H1 (cell line): Measurements from ENCODE around the gene STAM. TPM values are rescaled to one million over a fixed set of nuclear protein-coding genes. Genes with fewer than 3 reads are reported as not detected.

Experiments
- CTCF ChIA-PET: fragments of 300-600 bp; sonication (Branson Sonifier 250); formaldehyde crosslinking; loops from one replicate; lab custom pipeline; 2021; ENCODE audit not compliant: partially characterized antibody; lab: Charles Lee
- POLR2A ChIA-PET: fragments of 300-600 bp; sonication (Branson Sonifier 250); formaldehyde crosslinking; loops from one replicate; lab custom pipeline; 2021; ENCODE audit warnings: inconsistent platforms; ENCODE audit not compliant: partially characterized antibody; lab: Charles Lee
- DNase-seq, 2 experiments: peaks; one replicate each; pipeline versions ENCODE4 v3.0.0 to v3.0.0-alpha.2; 2010 to 2022; ENCODE audit warnings: low spot score in 2 of 2, low read depth in 1 of 2, mixed read lengths in 1 of 2
- FAIRE-seq: peaks from 2 replicates; lab custom pipeline; 2011; peaks lifted over from hg19 to GRCh38; lab: Jason Lieb, UNC
- H2AFZ ChIP-seq: 2 replicates; pipeline ENCODE4 v1.8.1; 2012; ENCODE audit warnings: low read length, inconsistent platforms
- H2AK5ac ChIP-seq: 2 replicates; pipeline ENCODE4 v1.6.1; 2013; ENCODE audit warnings: low read depth, low read length
- H2BK120ac ChIP-seq: replicated peaks from 2 replicates; pipeline ENCODE3; 2013; ENCODE audit warnings: low read depth, low read length, inconsistent platforms
- H2BK12ac ChIP-seq: 2 replicates; pipeline ENCODE4 v1.6.1; 2013; ENCODE audit warnings: low read depth, low read length
- H2BK15ac ChIP-seq: 2 replicates; pipeline ENCODE4 v1.6.1; 2013; ENCODE audit warnings: low read length
- H2BK20ac ChIP-seq: 2 replicates; pipeline ENCODE4 v1.6.1; 2013; ENCODE audit warnings: low read length
- H2BK5ac ChIP-seq: 2 replicates; pipeline ENCODE4 v1.6.1; 2013; ENCODE audit warnings: low read depth, low read length
- H3K14ac ChIP-seq: 2 replicates; pipeline ENCODE4 v1.6.1; 2013; ENCODE audit warnings: inconsistent platforms; ENCODE audit not compliant: insufficient read length
- H3K18ac ChIP-seq: 2 replicates; pipeline ENCODE4 v1.6.1; 2013; ENCODE audit warnings: low read length; ENCODE audit errors: extremely low read depth
- H3K23ac ChIP-seq: 2 replicates; pipeline ENCODE4 v1.6.1; 2013; ENCODE audit warnings: inconsistent platforms; ENCODE audit not compliant: insufficient read length
- H3K23me2 ChIP-seq: 2 replicates; pipeline ENCODE4 v1.6.1; 2013; ENCODE audit warnings: low read depth, low read length
- H3K27ac ChIP-seq: 2 replicates; pipeline ENCODE4 v1.6.1; 2011; ENCODE audit warnings: low read depth, low read length, inconsistent platforms
- H3K27me3 ChIP-seq, 4 experiments: replicated peaks in 1 of 4; 1 replicate in 1 of 4; 2 replicates in 3 of 4; pipeline versions ENCODE4 v1.6.1 to v1.8.1; 2011 to 2013; ENCODE audit warnings: low read length in 3 of 4, mild to moderate bottlenecking in 3 of 4, inconsistent platforms in 2 of 4, mixed read lengths in 2 of 4, moderate library complexity in 1 of 4; ENCODE audit not compliant: control insufficient read depth in 3 of 4, insufficient read depth in 3 of 4; ENCODE audit errors: extremely low read depth in 1 of 4
- H3K36me3 ChIP-seq, 4 experiments: 2 replicates each; pipeline versions ENCODE4 v1.6.1 to v1.8.1; 2011 to 2013; ENCODE audit warnings: mild to moderate bottlenecking in 4 of 4, low read length in 3 of 4, moderate library complexity in 2 of 4, control low read depth in 1 of 4, inconsistent platforms in 1 of 4; ENCODE audit not compliant: insufficient read depth in 4 of 4, control insufficient read depth in 2 of 4
- H3K4ac ChIP-seq: replicated peaks from 2 replicates; pipeline ENCODE3; 2013; ENCODE audit warnings: low read length, low read depth, mixed read lengths, inconsistent platforms; ENCODE audit not compliant: insufficient read length
- H3K4me1 ChIP-seq, 4 experiments: replicated peaks in 1 of 4; 1 replicate in 1 of 4; 2 replicates in 3 of 4; pipeline versions ENCODE4 v1.6.1 to v1.8.1; 2011 to 2013; ENCODE audit warnings: low read length in 3 of 4, inconsistent platforms in 2 of 4, mixed read lengths in 1 of 4; ENCODE audit not compliant: insufficient read depth in 4 of 4, control insufficient read depth in 3 of 4
- H3K4me2 ChIP-seq, 2 experiments: 2 replicates each; pipeline versions ENCODE4 v1.6.1 to v1.8.1; 2011 to 2013; ENCODE audit warnings: low read depth in 2 of 2, low read length in 2 of 2, control low read depth in 1 of 2, inconsistent platforms in 1 of 2, mild to moderate bottlenecking in 1 of 2; ENCODE audit not compliant: insufficient read depth in 1 of 2
- H3K4me3 ChIP-seq, 4 experiments: fragments of 200-600, 300-600 bp in 1 of 4; sonication (generic), shearing (Covaris generic), sonication (Bioruptor Twin) in 1 of 4; 2 replicates each; pipeline versions ENCODE4 v1.5.1 to v1.8.1; 2011 to 2016; ENCODE audit warnings: low read length in 4 of 4, low read depth in 3 of 4, control low read depth in 2 of 4, inconsistent platforms in 2 of 4, mild to moderate bottlenecking in 2 of 4, mixed read lengths in 1 of 4, moderate library complexity in 1 of 4; ENCODE audit not compliant: insufficient read depth in 2 of 4; ENCODE audit errors: extremely low read depth in 1 of 4
- H3K56ac ChIP-seq: replicated peaks from 2 replicates; pipeline ENCODE3; 2013; ENCODE audit warnings: low read depth, mild to moderate bottlenecking, mixed read lengths, low read length, inconsistent platforms; ENCODE audit not compliant: insufficient read length
- H3K79me1 ChIP-seq: 2 replicates; pipeline ENCODE4 v1.6.1; 2013; ENCODE audit warnings: low read depth, low read length, control low read depth
- H3K79me2 ChIP-seq, 2 experiments: 2 replicates each; pipeline versions ENCODE4 v1.6.1 to v1.8.1; 2012 to 2013; ENCODE audit warnings: low read length in 2 of 2, mild to moderate bottlenecking in 2 of 2, inconsistent platforms in 1 of 2; ENCODE audit not compliant: insufficient read depth in 2 of 2, control insufficient read depth in 1 of 2
- H3K9ac ChIP-seq, 4 experiments: replicated peaks in 1 of 4; 1 replicate in 1 of 4; 2 replicates in 3 of 4; pipeline versions ENCODE4 v1.6.1 to v1.8.1; 2011 to 2013; ENCODE audit warnings: low read depth in 3 of 4, low read length in 3 of 4, control low read depth in 2 of 4, mild to moderate bottlenecking in 2 of 4, moderate library complexity in 2 of 4, inconsistent platforms in 1 of 4; ENCODE audit errors: extremely low read depth in 1 of 4
- H3K9me3 ChIP-seq, 2 experiments: 2 replicates each; pipeline versions ENCODE4 v1.6.1 to v1.8.1; 2012 to 2013; ENCODE audit warnings: mild to moderate bottlenecking in 2 of 2, moderate library complexity in 2 of 2, control low read depth in 1 of 2, inconsistent platforms in 1 of 2, low read depth in 1 of 2, low read length in 1 of 2, mixed read lengths in 1 of 2; ENCODE audit not compliant: insufficient read depth in 2 of 2
- H4K20me1 ChIP-seq, 2 experiments: replicated peaks in 1 of 2; 2 replicates each; pipeline versions ENCODE3 to v1.8.1; 2011 to 2013; ENCODE audit warnings: inconsistent platforms in 2 of 2, low read length in 2 of 2, mild to moderate bottlenecking in 1 of 2; ENCODE audit not compliant: insufficient read depth in 2 of 2, control insufficient read depth in 1 of 2
- H4K5ac ChIP-seq: 2 replicates; pipeline ENCODE4 v1.6.1; 2013; ENCODE audit warnings: low read length, low read depth, mixed read lengths, inconsistent platforms; ENCODE audit not compliant: insufficient read length
- H4K8ac ChIP-seq: 2 replicates; pipeline ENCODE4 v1.8.0; 2013; ENCODE audit warnings: mild to moderate bottlenecking, moderate library complexity, low read length, inconsistent platforms; ENCODE audit not compliant: insufficient read depth; ENCODE audit errors: extremely low read depth
- H4K91ac ChIP-seq: replicated peaks from 2 replicates; pipeline ENCODE3; 2013; ENCODE audit warnings: low read length, mixed read lengths, inconsistent platforms; ENCODE audit not compliant: insufficient read length
- ATF3 ChIP-seq: IDR thresholded peaks from 2 replicates; pipeline ENCODE4 v1.6.1; 2011; ENCODE audit warnings: low read depth, mild to moderate bottlenecking, low read length; ENCODE audit not compliant: insufficient read depth
- BCL11A ChIP-seq, 2 experiments: IDR thresholded peaks; one replicate each; pipeline ENCODE4 v1.6.1; 2011; ENCODE audit warnings: low read depth in 2 of 2, low read length in 2 of 2, mild to moderate bottlenecking in 2 of 2
- CBX5 ChIP-seq: fragments of 300-800, 300-1000 bp; sonication (generic); IDR thresholded peaks from 2 replicates; pipeline ENCODE4 v1.7.1; 2016; ENCODE audit warnings: antibody characterized with exemption, low read length, low read depth
- CTBP2 ChIP-seq: IDR thresholded peaks from 2 replicates; pipeline ENCODE4 v1.7.0; 2011; ENCODE audit warnings: borderline replicate concordance, mild to moderate bottlenecking, moderate library complexity, mixed read lengths, low read length; ENCODE audit not compliant: insufficient read depth, insufficient read length
- GTF2F1 ChIP-seq: IDR thresholded peaks from 2 replicates; pipeline ENCODE4 v1.6.1; 2012; ENCODE audit warnings: low read depth, low read length, improper control_type of control experiment, borderline replicate concordance
- MAX ChIP-seq: IDR thresholded peaks from 2 replicates; pipeline ENCODE4 v1.6.1; 2012; ENCODE audit warnings: inconsistent platforms
- RFX5 ChIP-seq: IDR thresholded peaks from 2 replicates; pipeline ENCODE4 v1.6.1; 2011; ENCODE audit warnings: low read depth, low read length, improper control_type of control experiment, borderline replicate concordance
- SIX5 ChIP-seq: IDR thresholded peaks from 2 replicates; pipeline ENCODE4 v1.6.1; 2011; ENCODE audit warnings: mild to moderate bottlenecking, low read depth, low read length
- SRF ChIP-seq: IDR thresholded peaks from 2 replicates; pipeline ENCODE4 v1.6.1; 2011; ENCODE audit warnings: mild to moderate bottlenecking, low read depth, low read length, moderate library complexity
- TAF1 ChIP-seq: IDR thresholded peaks from 2 replicates; pipeline ENCODE4 v1.6.1; 2011; ENCODE audit warnings: mild to moderate bottlenecking, low read depth, low read length
- TAF7 ChIP-seq: optimal IDR thresholded peaks from 2 replicates; pipeline ENCODE3; 2011; ENCODE audit warnings: low read depth, mild to moderate bottlenecking, inconsistent platforms, low read length, moderate library complexity, borderline replicate concordance
- WGBS, 2 experiments: shearing (Covaris generic) in 1 of 2; methylation state at CpG; one replicate each; pipeline versions ENCODE4 v1.1.6 to v1.1.7; 2013 to 2015; ENCODE audit warnings: low lambda C conversion rate in 2 of 2, mixed read lengths in 2 of 2, inconsistent platforms in 1 of 2, low coverage in 1 of 2, missing lambda C conversion rate in 1 of 2; ENCODE audit not compliant: insufficient replicate concordance in 2 of 2, insufficient coverage in 1 of 2, insufficient read length in 1 of 2; ENCODE audit errors: extremely low coverage in 1 of 2, missing lambda C conversion rate in 1 of 2; 5-methylcytosine and 5-hydroxymethylcytosine counted together
- polyA plus RNA-seq, 7 experiments: library from polyadenylated mRNA; depleted of rRNA in 3 of 7; stranded (reverse) in 5 of 7; unstranded in 2 of 7; fragments of >200 nt in 5 of 7; fragments of 200-250 nt in 2 of 7; gene quantifications; 1 replicate in 5 of 7; 2 replicates in 1 of 7; 4 replicates in 1 of 7; pipeline versions ENCODE4 v1.2.1 to v1.2.3, GENCODE V29; 2011 to 2013; ENCODE audit warnings: missing spikeins in 2 of 7, mixed read lengths in 2 of 7
- total RNA-seq: library from RNA; stranded (reverse); fragmentation: NEBNext Ultra II Directional; extraction: Animal tissue kit (Norgen Biotek cat#: 25700); gene quantifications from 2 replicates; pipeline ENCODE4 v1.2.1, GENCODE V29; 2021

STAM gene
- total and polyA plus RNA-seq, 2 of the 8 experiments (the other 6 are each of a cell fraction or from before 2014, with no cell fraction given) = 22.0 to 27.8 TPM

- Histone ChIP-seq H4K91ac (no peak overlapping the region), H2AK5ac (no peak overlapping the region), H3K9ac (no peak overlapping the region), H3K9me3 (no peaks in the 10 kb centered on the region), H3K27me3 (no peaks in the 10 kb centered on the region), H2BK20ac (no peak overlapping the region), H3K4ac (no peak overlapping the region), H3K14ac (no peak overlapping the region), H2BK15ac (no peak overlapping the region), H3K27ac (no peak overlapping the region), H4K5ac (no peak overlapping the region), H3K56ac (no peak overlapping the region), H3K4me1 (no peaks in the 10 kb centered on the region), H4K20me1 (peaks cover 0 to 1% of the 10 kb centered on the region in 2 experiments), H3K79me1 (0 out of 2 replicates have a peak, but pooled peaks cover 3% of the 10 kb centered on the region), H4K8ac (no peak overlapping the region), H3K18ac (no peak overlapping the region), H3K23me2 (no peaks in the 10 kb centered on the region), H3K4me2 (no peak overlapping the region), H2BK120ac (no peak overlapping the region), H2BK12ac (no peak overlapping the region), H3K23ac (no peak overlapping the region), H2AFZ (no peak overlapping the region), H3K36me3 (peaks cover 0 to 8% (median 2%) of the 10 kb centered on the region in 4 experiments; a peak in 2 of 8 replicates), H2BK5ac (no peak overlapping the region), H3K79me2 (peaks cover 0 to 41% of the 10 kb centered on the region in 2 experiments; a peak in 2 of 4 replicates), H3K4me3 (no peak overlapping the region)
- FAIRE-seq (no peak), DNase-seq (no peak)
- CTCF ChIA-PET = interaction anchor here (0.6 to 1.0 kb wide), 2 partner anchors 71 to 878 kb away, joined by 3 to 4 read pairs; no protein-coding TSS in a partner anchor
- POLR2A ChIA-PET = no interaction called here
- 90% methylated on average over 15 of the region's 15 CpGs; no CpG with 5 or more reads in 1 of the 2 experiments for WGBS, 2 experiments
- TF ChIP-seq TAF1 = no peak
- TF ChIP-seq BCL11A (IDR thresholded peaks at IDR 0.05; ENCODE audit: low read depth in 2 of 2, low read length in 2 of 2) = no peak
- no peak for TF ChIP-seq SIX5
- no peak for TF ChIP-seq CBX5
- no peak for TF ChIP-seq MAX
- TF ChIP-seq SRF = no peak
- no peak for TF ChIP-seq RFX5
- TF ChIP-seq TAF7 = no peak
- TF ChIP-seq CTBP2 = no peak
- no peak for TF ChIP-seq ATF3
- no peak for TF ChIP-seq GTF2F1
Observed at GRCh38 chr10:17687117-17687831, 43.3 kb downstream of the STAM start.
